Activated CD8-positive, alpha-beta T cell treated with anti-CD3 and anti-CD28 coated beads for 36 hours (primary cell): ENCODE data around the gene INO80D. TPM values are rescaled to one million over a fixed set of nuclear protein-coding genes. Genes with fewer than 3 reads are reported as not detected.
"Not testable (repeated sequence)": the region's sequence is repeated elsewhere in the genome, so short reads cannot be mapped to it uniquely, and the experiment has no call there.

ENCODE experiments used
- ATAC-seq: fragments of 200-7000 bp; cut with Tn5 transposase; one replicate; pipeline ENCODE4 v1.10.0; 2021; ENCODE audit warnings: mild to moderate bottlenecking, moderate library complexity
- CTCF ChIA-PET: fragments of 350-600 bp; sonication (Branson Sonifier 250); formaldehyde crosslinking; loops from one replicate; lab custom pipeline; 2021; ENCODE audit warnings: antibody characterized with exemption; lab: Charles Lee
- POLR2A ChIA-PET: fragments of 350-600 bp; sonication (Branson Sonifier 250); formaldehyde crosslinking; loops from one replicate; lab custom pipeline; 2021; ENCODE audit warnings: antibody characterized with exemption; lab: Charles Lee
- DNase-seq: peaks from one replicate; pipeline ENCODE4 v3.0.0-alpha.2; 2020
- H3K27ac Mint-ChIP-seq: one replicate; pipeline ENCODE4 v1.8.0; 2021; ENCODE audit warnings: mild to moderate bottlenecking, mixed read lengths
- H3K27me3 Mint-ChIP-seq: one replicate; pipeline ENCODE4 v1.8.0; 2021; ENCODE audit warnings: mixed read lengths
- H3K36me3 Mint-ChIP-seq: one replicate; pipeline ENCODE4 v1.8.0; 2021; ENCODE audit warnings: low read depth, mixed read lengths
- H3K4me1 Mint-ChIP-seq: one replicate; pipeline ENCODE4 v1.8.0; 2021; ENCODE audit warnings: low read depth, mixed read lengths
- H3K4me3 Mint-ChIP-seq: one replicate; pipeline ENCODE4 v1.8.0; 2021; ENCODE audit warnings: mild to moderate bottlenecking, moderate library complexity, mixed read lengths
- H3K9me3 Mint-ChIP-seq: one replicate; pipeline ENCODE4 v1.8.0; 2021; ENCODE audit warnings: mixed read lengths
- CTCF ChIP-seq: fragments of 200-600 bp; IDR thresholded peaks from one replicate; pipeline ENCODE4 v1.8.0; 2022; ENCODE audit warnings: antibody characterized with exemption, mild to moderate bottlenecking
- intact Hi-C: fragments of 100-400 bp; cut with micrococcal nuclease; formaldehyde crosslinking; loops from one replicate; pipeline ENCODE4 v1.10.0; 2022
- total RNA-seq, 2 experiments: library from RNA; stranded (reverse); gene quantifications; one replicate each; pipeline ENCODE4 v1.2.3, GENCODE V29; 2021

Gene INO80D
- total RNA-seq, 2 experiments from 2014 or later = 15.9 to 16.7 TPM

DNA sequence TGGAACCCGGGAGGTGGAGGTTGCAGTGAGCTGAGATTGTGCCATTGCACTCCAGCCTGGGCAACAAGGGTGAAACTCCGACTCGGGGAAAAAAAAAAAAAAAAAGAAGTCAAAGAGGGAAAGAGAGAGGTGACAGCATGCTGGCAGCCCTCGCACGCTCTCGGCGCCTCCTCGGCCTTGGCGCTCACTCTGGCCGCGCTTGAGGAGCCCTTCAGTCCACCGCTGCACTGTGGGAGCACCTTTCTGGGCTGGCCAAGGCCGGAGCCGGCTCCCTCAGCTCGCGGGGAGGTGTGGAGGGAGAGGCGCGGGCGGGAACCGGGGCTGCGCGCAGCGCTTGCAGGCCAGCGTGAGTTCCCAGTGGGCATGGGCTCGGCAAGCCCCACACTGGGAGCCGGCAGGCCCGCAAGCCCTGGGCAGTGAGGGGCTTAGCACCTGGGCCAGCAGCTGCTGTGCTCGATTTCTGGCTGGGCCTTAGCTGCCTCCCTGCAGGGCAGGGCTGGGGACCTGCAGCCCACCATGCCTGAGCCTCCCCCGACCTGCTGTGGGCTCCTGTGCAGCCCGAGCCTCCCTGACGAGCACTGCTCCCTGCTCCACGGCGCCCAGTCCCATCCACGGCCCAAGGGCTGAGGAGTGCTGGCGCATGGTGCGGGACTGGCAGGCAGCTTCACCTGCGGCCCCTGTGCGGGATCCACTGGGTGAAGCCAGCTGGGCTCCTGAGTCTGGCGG, 108.9 kb downstream of the INO80D start:
- CTCF ChIA-PET, H3K9me3 Mint-ChIP-seq, H3K36me3 Mint-ChIP-seq, DNase-seq, H3K27ac Mint-ChIP-seq, intact Hi-C loops, H3K4me1 Mint-ChIP-seq, POLR2A ChIA-PET, ATAC-seq, H3K4me3 Mint-ChIP-seq, H3K27me3 Mint-ChIP-seq: not testable (repeated sequence)

DNA sequence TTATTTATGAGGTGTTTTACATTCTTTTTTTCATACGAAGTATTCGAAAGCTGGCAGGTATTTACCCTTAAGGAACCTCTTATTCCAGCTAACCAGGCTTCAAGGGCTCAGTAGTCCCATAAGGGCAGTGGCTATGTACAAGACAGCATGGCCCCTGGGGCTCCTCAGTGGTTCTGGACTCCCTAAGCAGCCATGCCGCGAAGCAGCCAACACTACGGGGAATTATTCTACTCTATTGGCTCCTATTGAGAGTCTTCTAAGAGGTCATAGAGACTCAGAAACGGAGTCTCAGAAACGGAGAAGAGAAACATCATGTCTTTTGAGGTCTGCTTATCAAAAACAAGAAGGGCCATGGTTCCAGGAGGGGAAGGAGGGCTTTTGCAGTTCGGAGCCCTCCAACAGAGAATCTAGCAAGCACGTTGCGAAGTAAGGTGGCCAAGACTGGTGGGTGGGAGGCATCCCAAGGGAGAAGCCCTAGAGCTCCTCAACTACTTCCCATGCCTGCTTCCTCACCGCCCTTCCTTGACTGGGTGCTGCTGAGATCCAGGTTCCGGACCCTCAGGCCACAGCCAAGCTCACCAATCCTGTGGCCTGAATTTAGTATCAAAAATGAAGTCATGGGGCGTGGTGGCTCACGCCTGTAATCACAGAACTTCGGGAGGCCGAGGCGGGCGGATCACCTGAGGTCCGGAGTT, 109.7 kb downstream of the INO80D start:
- Mint-ChIP-seq H3K4me1 (no peaks in the 10 kb centered on the region), H3K4me3 (no peak overlapping the region), H3K27me3 (peaks cover 2% of the 10 kb centered on the region), H3K36me3 (no peaks in the 10 kb centered on the region), H3K9me3 (no peaks in the 10 kb centered on the region), H3K27ac (no peak overlapping the region)
- ChIA-PET POLR2A (no interaction called here), CTCF (no interaction called here)
- intact Hi-C loops = no loop called here
- DNase-seq (no peak), ATAC-seq (no peak)
- TF ChIP-seq CTCF = no peak

- no peak for TF ChIP-seq CTCF
- intact Hi-C loops = no loop called here
- Mint-ChIP-seq H3K4me3 (no peak overlapping the region), H3K27ac (no peak overlapping the region), H3K9me3 (no peaks in the 10 kb centered on the region), H3K27me3 (peaks cover 4% of the 10 kb centered on the region), H3K36me3 (no peaks in the 10 kb centered on the region), H3K4me1 (no peaks in the 10 kb centered on the region)
- POLR2A ChIA-PET = no interaction called here
- no peak for DNase-seq
- ATAC-seq = no peak
- CTCF ChIA-PET = no interaction called here
These were observed 110.7 kb downstream of the INO80D start for GRCh38 chr2:205975082-205975949.

DNA sequence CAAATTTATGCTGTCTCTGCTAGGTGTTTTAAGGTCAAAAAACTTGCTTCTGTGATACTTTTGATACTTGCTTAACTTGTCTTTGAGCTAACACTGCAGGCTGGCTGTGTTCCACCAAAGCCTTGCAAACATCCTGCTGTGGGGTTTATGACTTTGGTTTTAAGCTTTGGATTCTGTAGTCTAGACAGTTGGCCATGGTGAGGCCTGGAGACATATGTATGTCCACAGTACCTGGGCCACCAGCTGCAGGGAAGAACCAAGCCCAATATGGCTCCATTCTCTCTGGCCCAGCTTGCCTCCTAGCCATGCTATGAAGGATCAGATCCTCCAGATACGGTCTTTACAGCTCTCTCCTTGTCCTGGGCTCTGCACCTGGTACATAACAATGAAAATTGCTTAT, 113.9 kb downstream of the INO80D start:
- DNase-seq (no peak), ATAC-seq (no peak)
- Mint-ChIP-seq H3K27ac (no peak overlapping the region), H3K4me1 (no peaks in the 10 kb centered on the region), H3K9me3 (no peaks in the 10 kb centered on the region), H3K4me3 (no peak overlapping the region), H3K36me3 (no peaks in the 10 kb centered on the region), H3K27me3 (peaks cover 6% of the 10 kb centered on the region)
- ChIA-PET CTCF (no interaction called here), POLR2A (no interaction called here)
- intact Hi-C loops = no loop called here
- no peak for TF ChIP-seq CTCF

- H3K9me3 Mint-ChIP-seq = no peaks in the 10 kb centered on the region
- ATAC-seq = no peak
- POLR2A ChIA-PET = no interaction called here
- H3K36me3 Mint-ChIP-seq = no peaks in the 10 kb centered on the region
- H3K27ac Mint-ChIP-seq = no peak overlapping the region
- no peak for TF ChIP-seq CTCF
- H3K4me1 Mint-ChIP-seq = no peaks in the 10 kb centered on the region
- CTCF ChIA-PET = interaction anchor here (1.2 kb wide), 2 partner anchors 22 to 23 kb away, joined by 3 to 5 read pairs; no protein-coding TSS in a partner anchor
- DNase-seq = no peak
- H3K4me3 Mint-ChIP-seq = no peak overlapping the region
- peaks cover 6% of the 10 kb centered on the region for H3K27me3 Mint-ChIP-seq
- intact Hi-C loops = no loop called here
These were observed 115.6 kb downstream of the INO80D start for GRCh38 chr2:205970348-205970747.
